GM19324 (cell line): ENCODE measurements around the gene WNK1.
"Not testable (repeated sequence)": the region's sequence is repeated elsewhere in the genome, so short reads cannot be mapped to it uniquely, and the experiment has no call there.

Experiments
- ATAC-seq: cut with Tn5 transposase; IDR thresholded peaks from one replicate; pipeline ENCODE4 v1.9.1; 2021; ENCODE audit warnings: mild to moderate bottlenecking, moderate library complexity; ENCODE audit not compliant: unreplicated experiment, low FRiP score

The WNK1 gene

GRCh38 chr12:905261-906031 lies 153.1 kb downstream of the WNK1 start:
- ATAC-seq: no peak

- no peak for ATAC-seq
Observed at GRCh38 chr12:906062-906585, 153.7 kb downstream of the WNK1 start.

GRCh38 chr12:907413-908185 lies 155.2 kb downstream of the WNK1 start:
- no peak for ATAC-seq

- no peak for ATAC-seq
Observed at GRCh38 chr12:909861-910260, 157.5 kb downstream of the WNK1 start.

- ATAC-seq: no peak
Observed at GRCh38 chr12:910416-910815, 158.0 kb downstream of the WNK1 start.

- no peak for ATAC-seq
Observed at GRCh38 chr12:911191-911826, 158.9 kb downstream of the WNK1 start.

GRCh38 chr12:912466-913235 lies 160.3 kb downstream of the WNK1 start:
- ATAC-seq: no peak

GRCh38 chr12:913919-914698 lies 161.7 kb downstream of the WNK1 start:
- no peak for ATAC-seq

GRCh38 chr12:915090-915489 lies 162.7 kb downstream of the WNK1 start:
- ATAC-seq: no peak

GRCh38 chr12:916240-916639 lies 163.9 kb downstream of the WNK1 start:
- ATAC-seq: no peak

- ATAC-seq: no peak
Observed at GRCh38 chr12:916712-917445, 164.5 kb downstream of the WNK1 start.

GRCh38 chr12:920676-921075 lies 168.3 kb downstream of the WNK1 start:
- no peak for ATAC-seq

- ATAC-seq: no peak
Observed at GRCh38 chr12:922285-922684, 169.9 kb downstream of the WNK1 start.

GRCh38 chr12:926641-927040 lies 174.3 kb downstream of the WNK1 start:
- no peak for ATAC-seq

- ATAC-seq: no peak
Observed at GRCh38 chr12:931060-931459, 178.7 kb downstream of the WNK1 start.

GRCh38 chr12:931591-931990 lies 179.2 kb downstream of the WNK1 start:
- no peak for ATAC-seq

- not testable (repeated sequence) for ATAC-seq
Observed at GRCh38 chr12:935891-936290, 183.5 kb downstream of the WNK1 start.

- ATAC-seq: no peak
Observed at GRCh38 chr12:936377-937345, 184.3 kb downstream of the WNK1 start.
